Duodenal mucosa (tissue), 2 donors: ENCODE results near the gene SULT1C3.

Experiments used
- H3K27ac ChIP-seq: one replicate; pipeline ENCODE4 v1.7.0; 2013; ENCODE audit warnings: low read depth, low read length
- H3K27me3 ChIP-seq, 2 donors: one replicate each; pipeline ENCODE4 v1.7.0; 2013; ENCODE audit warnings: low read length in 2 of 2, control low read depth in 1 of 2; ENCODE audit not compliant: insufficient read depth in 2 of 2, control insufficient read depth in 1 of 2
- H3K36me3 ChIP-seq, 2 donors: one replicate each; pipeline ENCODE4 v1.7.0; 2013; ENCODE audit warnings: low read length in 2 of 2, control low read depth in 1 of 2; ENCODE audit not compliant: insufficient read depth in 2 of 2, control insufficient read depth in 1 of 2
- H3K4me1 ChIP-seq, 2 donors: one replicate each; pipeline ENCODE4 v1.7.0; 2013; ENCODE audit warnings: low read length in 2 of 2, control low read depth in 1 of 2; ENCODE audit not compliant: insufficient read depth in 2 of 2, control insufficient read depth in 1 of 2
- H3K4me3 ChIP-seq, 2 donors: one replicate each; pipeline ENCODE4 v1.7.0; 2013; ENCODE audit warnings: low read length in 2 of 2, low read depth in 1 of 2
- H3K9ac ChIP-seq, 2 donors: one replicate each; pipeline ENCODE4 v1.7.0; 2013; ENCODE audit warnings: low read length in 2 of 2, low read depth in 1 of 2
- H3K9me3 ChIP-seq, 2 donors: one replicate each; pipeline ENCODE4 v1.7.0; 2013; ENCODE audit warnings: low read length in 2 of 2, control low read depth in 1 of 2; ENCODE audit not compliant: control insufficient read depth in 1 of 2

Gene SULT1C3

DNA sequence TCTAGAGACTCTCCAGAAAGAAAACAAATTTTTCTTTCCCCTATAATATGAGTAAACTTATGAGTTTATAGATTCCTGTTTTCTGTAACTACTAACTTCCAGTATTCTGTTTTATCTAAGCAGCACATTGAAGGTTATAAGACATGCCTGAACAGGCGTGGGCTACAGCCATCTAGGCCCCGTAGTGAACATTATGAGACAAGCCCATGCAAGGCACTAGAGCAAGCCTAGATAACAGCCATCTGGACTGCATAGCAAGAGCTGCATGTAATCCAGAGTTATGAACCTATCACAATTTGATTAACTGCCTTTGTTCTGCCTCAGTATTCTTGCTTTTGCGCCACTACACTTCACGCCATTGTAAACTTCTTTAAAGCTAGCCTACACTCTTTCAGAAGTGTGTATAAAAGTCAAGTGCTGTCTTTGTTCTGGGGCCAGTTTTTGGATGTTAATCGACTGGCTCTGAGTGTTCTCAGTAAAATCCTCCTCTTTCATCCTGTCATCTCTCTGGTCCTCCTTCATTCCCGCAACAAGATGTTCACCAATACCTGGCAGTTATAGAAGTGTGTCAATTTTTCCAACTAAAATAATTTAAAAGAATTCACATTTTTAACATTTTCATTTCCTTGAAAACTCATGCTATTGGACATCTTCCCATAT, 3.0 kb upstream of the SULT1C3 start:
- Histone ChIP-seq H3K4me3 (no peak overlapping the region), H3K36me3 (no peaks in the 10 kb centered on the region), H3K4me1 (peaks cover 0 to 5% of the 10 kb centered on the region in 2 donors), H3K9me3 (peaks cover 5 to 9% of the 10 kb centered on the region in 2 donors), H3K27ac (no peak overlapping the region), H3K27me3 (no peaks in the 10 kb centered on the region), H3K9ac (no peak overlapping the region)

DNA sequence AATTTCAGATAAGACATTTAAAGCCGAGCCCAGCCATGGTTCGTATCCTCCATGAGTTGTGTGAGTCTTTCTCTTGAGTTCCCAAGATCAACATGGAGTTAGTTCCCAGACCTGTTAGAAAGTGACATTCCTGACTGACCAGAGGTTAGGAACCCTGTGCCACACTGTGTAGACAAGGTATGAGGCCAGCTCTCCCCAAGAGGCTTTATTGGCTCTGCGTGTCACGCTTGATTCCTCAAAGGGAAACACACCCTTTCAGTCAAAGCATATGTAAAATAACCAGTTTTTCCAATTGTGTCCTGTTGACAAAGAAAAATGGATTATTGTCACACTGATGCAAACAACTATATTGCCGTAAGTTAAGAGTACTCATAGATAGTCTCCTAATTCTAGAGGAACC, 1.2 kb downstream of the SULT1C3 start:
- Histone ChIP-seq H3K36me3 (no peaks in the 10 kb centered on the region), H3K27ac (no peak overlapping the region), H3K4me1 (peaks cover 0 to 5% of the 10 kb centered on the region in 2 donors), H3K27me3 (no peaks in the 10 kb centered on the region), H3K4me3 (no peak overlapping the region), H3K9ac (no peak overlapping the region), H3K9me3 (peaks cover 5 to 9% of the 10 kb centered on the region in 2 donors)

DNA sequence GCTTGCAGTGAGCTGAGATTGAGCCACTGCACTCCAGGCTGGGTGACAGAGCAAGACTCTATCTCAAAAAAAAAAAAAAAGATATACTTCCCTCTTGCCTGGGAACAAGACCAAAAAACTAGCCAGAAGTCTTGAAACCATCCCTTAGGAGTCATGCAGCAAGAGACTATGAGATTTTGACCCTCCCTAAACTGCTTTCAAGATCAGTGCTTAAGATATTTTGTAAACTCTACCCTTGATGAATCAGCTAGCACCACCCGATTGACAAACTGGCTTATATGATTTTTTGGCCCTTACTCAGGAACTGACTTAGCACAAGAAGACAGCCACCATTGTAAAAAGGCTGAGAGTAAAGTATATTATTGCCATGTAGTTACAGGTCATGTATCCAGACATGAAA, 3.8 kb downstream of the SULT1C3 start:
- no peak overlapping the region for H3K4me3 ChIP-seq
- H3K36me3 ChIP-seq: no peaks in the 10 kb centered on the region
- no peaks in the 10 kb centered on the region for H3K9me3 ChIP-seq
- H3K27ac ChIP-seq: no peak overlapping the region
- H3K9ac ChIP-seq: no peak overlapping the region
- no peaks in the 10 kb centered on the region for H3K27me3 ChIP-seq
- H3K4me1 ChIP-seq: peaks cover 0 to 5% of the 10 kb centered on the region in 2 donors

DNA sequence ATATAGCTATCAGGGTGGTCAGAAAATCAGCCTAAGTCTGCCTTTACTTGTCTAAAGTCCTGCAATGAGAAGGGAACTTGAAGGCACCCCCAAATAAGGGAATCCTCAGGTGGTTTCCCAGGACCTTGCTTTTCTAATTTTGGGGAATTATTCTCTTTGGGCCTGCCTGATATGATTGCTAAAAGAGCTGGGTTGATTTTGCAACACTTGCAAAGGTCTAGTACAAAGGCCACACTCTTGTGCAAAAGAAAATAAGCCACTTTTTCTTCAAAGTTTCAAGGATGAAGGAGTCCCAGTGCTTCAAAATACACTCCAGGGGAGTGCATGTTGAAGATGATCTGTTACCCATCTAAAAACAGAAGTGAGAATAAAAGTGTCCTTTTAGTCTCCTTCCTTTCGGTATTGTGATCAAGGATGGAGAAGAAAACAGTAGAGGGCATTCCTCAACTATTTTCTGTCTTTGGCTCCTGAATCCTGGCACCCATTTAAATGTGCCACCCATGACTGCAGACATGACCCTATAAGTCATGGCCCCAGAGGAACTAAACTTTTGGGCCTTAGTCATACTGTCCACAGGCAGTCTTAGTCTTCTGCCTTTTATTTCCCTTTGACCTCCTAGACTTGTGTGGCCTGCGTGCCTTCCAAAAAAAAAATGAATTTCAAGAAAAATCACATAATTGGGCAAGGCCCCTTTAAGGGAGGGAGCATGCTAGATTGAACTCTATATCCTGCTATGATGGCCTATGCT, 5.1 kb downstream of the SULT1C3 start:
- Histone ChIP-seq H3K36me3 (no peaks in the 10 kb centered on the region), H3K27ac (no peak overlapping the region)

DNA sequence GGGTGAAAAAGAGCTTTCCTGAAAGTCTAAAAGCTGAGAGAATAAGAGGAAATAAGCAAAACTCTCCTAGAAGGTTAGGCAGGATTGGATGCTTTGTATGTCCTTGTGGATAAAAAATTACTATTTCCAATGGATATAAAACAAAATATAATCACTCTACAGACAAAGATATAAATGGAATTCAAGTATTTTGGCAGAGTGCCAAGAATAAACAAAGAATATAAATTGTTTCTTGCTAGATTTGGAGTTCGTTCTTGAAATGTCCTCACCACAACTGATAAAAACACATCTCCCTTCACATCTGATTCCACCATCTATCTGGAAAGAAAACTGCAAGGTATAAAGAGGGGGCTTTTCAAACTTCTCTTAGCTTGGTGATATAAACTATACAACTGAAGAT, 13.3 kb downstream of the SULT1C3 start:
- no peak overlapping the region for H3K9ac ChIP-seq
- H3K27ac ChIP-seq: no peak overlapping the region
- peaks cover 0 to 5% of the 10 kb centered on the region in 2 donors for H3K4me1 ChIP-seq
- no peaks in the 10 kb centered on the region for H3K27me3 ChIP-seq
- no peak overlapping the region for H3K4me3 ChIP-seq
- H3K9me3 ChIP-seq: no peaks in the 10 kb centered on the region
- H3K36me3 ChIP-seq: no peaks in the 10 kb centered on the region

More for the DNA sequence above, 5.1 kb downstream of the SULT1C3 start:
- Histone ChIP-seq H3K27me3 (no peaks in the 10 kb centered on the region), H3K4me1 (no peaks in the 10 kb centered on the region), H3K4me3 (no peak overlapping the region), H3K9me3 (no peaks in the 10 kb centered on the region), H3K9ac (no peak overlapping the region)

DNA sequence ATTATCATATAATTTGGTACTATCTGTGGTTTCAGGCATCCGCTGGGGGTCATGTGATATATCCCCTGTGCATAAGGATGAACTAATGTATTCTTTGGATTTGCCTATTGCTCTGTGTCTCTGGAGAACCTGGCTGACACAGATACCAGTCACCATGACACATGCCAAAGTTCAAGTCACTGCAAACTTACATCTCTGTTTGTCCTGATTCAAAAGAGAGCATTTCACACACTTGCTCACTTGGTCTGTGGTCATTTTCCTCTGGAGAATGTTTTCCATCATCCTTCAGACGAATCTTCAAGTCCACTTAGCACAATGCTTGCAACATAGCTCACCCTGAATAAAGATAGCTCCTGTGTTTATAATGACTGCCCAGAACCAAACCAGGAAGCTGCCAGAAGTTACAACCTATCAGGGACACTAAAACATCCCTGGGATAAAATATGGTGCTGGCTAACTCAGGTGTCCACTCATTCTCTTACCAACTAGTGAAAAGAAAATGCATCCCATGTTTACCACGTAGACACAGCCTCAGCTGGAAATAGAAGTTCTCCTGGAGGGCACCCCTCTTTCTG, 18.1 kb downstream of the SULT1C3 start:
- H3K9me3 ChIP-seq: no peaks in the 10 kb centered on the region
- peaks cover 0 to 12% of the 10 kb centered on the region in 2 donors for H3K4me1 ChIP-seq
- no peak overlapping the region for H3K4me3 ChIP-seq
- no peaks in the 10 kb centered on the region for H3K27me3 ChIP-seq
- H3K9ac ChIP-seq: no peak overlapping the region
- no peak overlapping the region for H3K27ac ChIP-seq
- no peaks in the 10 kb centered on the region for H3K36me3 ChIP-seq

DNA sequence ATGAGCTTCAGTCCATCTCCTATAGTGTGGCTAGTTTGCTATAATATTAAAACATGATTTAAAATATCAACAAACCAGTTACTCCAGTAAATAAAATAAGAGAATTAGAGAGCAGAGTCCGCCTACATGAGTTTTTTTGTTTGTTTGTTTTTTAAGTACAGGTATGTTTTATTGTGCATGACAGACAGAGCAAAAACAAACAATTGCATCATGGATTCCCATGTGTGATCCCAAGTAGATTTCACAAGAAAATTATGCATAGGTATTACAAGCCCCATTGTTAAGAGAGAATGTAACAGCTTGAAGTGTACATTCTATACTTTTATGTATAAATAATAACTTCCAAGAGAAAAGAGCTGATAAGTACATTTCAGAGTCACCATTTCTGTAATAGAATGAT, 21.0 kb downstream of the SULT1C3 start:
- Histone ChIP-seq H3K9me3 (no peaks in the 10 kb centered on the region), H3K36me3 (no peaks in the 10 kb centered on the region), H3K27me3 (no peaks in the 10 kb centered on the region), H3K4me1 (peaks cover 3 to 21% of the 10 kb centered on the region in 2 donors), H3K9ac (no peak overlapping the region), H3K4me3 (no peak overlapping the region), H3K27ac (no peak overlapping the region)

DNA sequence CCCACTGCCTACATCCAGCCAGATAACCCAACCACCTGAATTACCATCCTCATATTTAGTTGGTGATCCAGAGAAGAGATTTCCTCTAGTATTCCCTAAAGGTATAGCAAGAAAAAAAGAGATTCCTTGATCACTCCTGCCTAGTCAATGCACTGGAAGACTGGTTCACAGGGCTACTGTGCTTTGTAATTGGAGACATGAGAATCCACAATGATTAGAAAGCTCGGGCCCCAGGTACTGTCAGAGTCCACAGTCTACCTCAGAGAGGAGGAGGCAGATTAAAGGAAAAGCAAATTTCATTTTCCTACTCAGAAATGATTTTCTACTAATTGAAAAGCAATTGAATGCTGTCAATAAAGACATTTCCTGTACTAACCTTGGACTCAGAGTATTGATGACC, 22.3 kb downstream of the SULT1C3 start:
- Histone ChIP-seq H3K9me3 (no peaks in the 10 kb centered on the region), H3K27me3 (no peaks in the 10 kb centered on the region), H3K36me3 (no peaks in the 10 kb centered on the region), H3K27ac (no peak overlapping the region), H3K4me1 (peaks cover 15 to 33% of the 10 kb centered on the region in 2 donors), H3K9ac (no peak overlapping the region), H3K4me3 (no peak overlapping the region)

DNA sequence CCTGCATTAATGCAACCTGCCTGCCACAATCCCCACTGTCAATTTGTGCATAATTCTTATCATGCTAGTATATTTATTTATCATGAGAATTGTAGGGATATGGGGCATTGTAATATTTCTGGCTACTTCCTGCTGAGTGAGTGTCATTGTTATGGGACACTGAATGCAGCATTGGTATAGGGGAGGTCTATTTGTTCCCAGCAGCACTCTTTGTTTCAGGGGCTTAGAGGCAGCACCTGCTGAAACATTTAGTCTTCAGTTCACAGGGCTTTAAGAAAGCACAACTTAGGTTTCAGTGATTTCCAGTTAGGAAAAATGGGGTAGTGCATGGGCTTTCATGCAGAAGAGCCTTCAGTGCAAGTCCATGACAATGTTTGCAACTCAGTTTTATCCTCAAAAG, 23.6 kb downstream of the SULT1C3 start:
- Histone ChIP-seq H3K4me1 (peaks cover 27 to 41% of the 10 kb centered on the region in 2 donors), H3K9ac (no peak overlapping the region), H3K27ac (no peak overlapping the region), H3K36me3 (no peaks in the 10 kb centered on the region), H3K9me3 (no peaks in the 10 kb centered on the region), H3K27me3 (no peaks in the 10 kb centered on the region), H3K4me3 (no peak overlapping the region)

DNA sequence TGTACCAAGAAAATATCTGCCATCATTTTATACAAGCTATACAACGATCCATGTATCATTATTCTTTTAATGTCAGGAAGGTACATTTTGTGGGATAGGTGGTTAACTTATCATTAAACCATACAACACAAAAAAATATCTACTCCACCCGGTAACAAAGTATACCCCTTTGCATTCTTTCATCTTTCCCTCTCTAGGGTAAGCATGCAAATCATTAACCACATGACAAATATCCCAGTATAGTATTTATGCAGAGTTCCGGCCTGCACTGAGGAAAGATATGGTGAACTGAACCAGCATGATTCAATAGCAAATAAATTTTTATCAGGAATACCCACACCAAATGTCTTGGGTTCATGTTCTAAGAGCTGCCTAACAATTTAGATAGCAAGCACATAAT, 26.4 kb downstream of the SULT1C3 start:
- Histone ChIP-seq H3K4me1 (peaks cover 52 to 69% of the 10 kb centered on the region in 2 donors), H3K36me3 (no peaks in the 10 kb centered on the region), H3K9me3 (no peaks in the 10 kb centered on the region), H3K4me3 (no peak overlapping the region), H3K27me3 (no peaks in the 10 kb centered on the region), H3K9ac (no peak overlapping the region), H3K27ac (no peak overlapping the region)
